ENCODE data around the gene DDHD1. TPM values are rescaled to one million over a fixed set of nuclear protein-coding genes. Genes with fewer than 3 reads are reported as not detected.

The DDHD1 gene
- 4.0 and 6.0 TPM in 2 replicates for total RNA-seq

DNA sequence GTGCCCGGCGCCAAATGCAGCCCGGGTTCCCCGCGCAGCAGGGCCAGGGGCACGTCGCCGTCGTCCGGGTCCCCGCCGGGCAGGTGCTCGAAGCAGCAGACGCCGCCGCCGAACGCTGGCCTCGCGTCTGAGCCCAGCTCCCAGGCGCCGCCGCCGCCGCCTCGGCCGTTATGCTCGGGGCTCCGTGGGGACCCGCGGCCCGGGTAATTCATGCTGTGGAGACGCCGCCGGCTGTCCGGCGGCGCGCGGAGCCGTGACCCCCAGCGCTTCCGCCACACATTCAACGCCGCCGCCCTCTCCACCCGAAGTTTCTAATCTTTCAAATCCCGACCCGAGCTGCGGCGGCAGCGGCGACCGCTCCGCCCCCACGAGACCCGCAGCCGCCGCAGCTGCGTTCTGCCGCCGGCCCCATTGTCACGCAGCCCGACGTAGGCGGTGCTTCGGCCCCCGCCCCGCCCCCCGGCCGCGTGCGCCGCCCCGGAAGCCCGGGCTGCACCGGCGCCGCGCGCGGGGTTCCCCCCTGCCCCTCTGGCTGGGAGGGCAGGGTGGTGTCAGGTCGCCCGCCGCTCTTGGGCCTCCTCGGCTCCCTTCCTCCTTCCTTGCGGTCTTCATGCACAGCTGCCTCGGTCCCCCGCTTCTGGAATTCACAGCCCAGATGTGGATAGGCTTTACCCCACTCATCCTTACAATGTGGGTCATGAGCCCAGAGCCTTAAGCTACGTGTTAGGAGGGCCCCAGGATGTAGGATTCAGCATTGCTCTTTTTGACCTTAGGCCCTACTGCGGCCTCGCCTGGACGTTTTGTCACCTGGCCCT is at the start of gene DDHD1:
TSS of gene DDHD1 (minus strand) at position 437 of the 815 bp plus-strand sequence. CDS start at position 212, 225 bp downstream.

Other genes with a start within 250 kb of the DDHD1 start
- 11.6 and 13.5 TPM in 2 replicates for gene FERMT2, start 202.3 kb downstream of the DDHD1 start, total RNA-seq